PC-9 (cell line): ENCODE measurements around the gene GMCL2.

Source experiments
- CTCF ChIP-seq: fragments of 200-600 bp; sonication (generic); conservative IDR thresholded peaks from 2 replicates; pipeline ENCODE4 v1.6.1; 2017; ENCODE audit warnings: mixed run types, antibody characterized with exemption, mild to moderate bottlenecking, moderate library complexity
- EZH2 ChIP-seq: fragments of 200-600 bp; sonication (generic); IDR thresholded peaks from 2 replicates; pipeline ENCODE4 v1.8.0; 2017; ENCODE audit warnings: antibody characterized with exemption, low read depth

GRCh38 chr5:178182158-178182876, 4.9 kb downstream of the GMCL2 start:
- no peak for TF ChIP-seq CTCF
- TF ChIP-seq EZH2, result no peak
